NCI-H345 treated with DMSO at 0.1 percent for 48 hours (cell line): ENCODE data around the gene EYS.

ENCODE experiments used
- DNase-seq: peaks from one replicate; lab custom pipeline; 2025; ENCODE audit not compliant: unreplicated experiment; lab: John Stamatoyannopoulos, UW

Gene EYS

GRCh38 chr6:64874776-64875175 is 832.2 kb downstream of the EYS start:
- DNase-seq, result no peak

- DNase-seq, result no peak
These were observed 834.4 kb downstream of the EYS start for GRCh38 chr6:64872633-64873032.

GRCh38 chr6:64861039-64861651 is 845.9 kb downstream of the EYS start:
- no peak for DNase-seq

GRCh38 chr6:64860203-64860602 is 846.8 kb downstream of the EYS start:
- no peak for DNase-seq

DNA sequence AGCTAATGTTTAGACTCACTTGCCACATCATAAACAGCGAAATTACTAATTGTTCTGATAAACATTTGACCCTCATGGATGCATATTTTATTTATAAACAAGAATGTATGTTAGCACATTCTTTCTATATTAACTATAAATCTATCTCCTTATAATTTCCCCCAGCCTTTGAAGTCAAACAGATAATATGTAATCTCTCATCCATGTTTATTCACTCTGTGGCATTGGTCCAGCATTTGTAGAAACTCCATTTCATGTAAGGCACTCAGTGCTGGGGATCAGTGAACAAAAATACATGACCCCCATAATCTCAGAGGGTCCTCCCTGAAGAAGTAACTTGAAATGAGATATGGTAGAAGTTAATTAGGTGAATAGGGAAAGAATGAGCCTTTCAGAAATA is 856.9 kb downstream of the EYS start:
- DNase-seq, result no peak

DNA sequence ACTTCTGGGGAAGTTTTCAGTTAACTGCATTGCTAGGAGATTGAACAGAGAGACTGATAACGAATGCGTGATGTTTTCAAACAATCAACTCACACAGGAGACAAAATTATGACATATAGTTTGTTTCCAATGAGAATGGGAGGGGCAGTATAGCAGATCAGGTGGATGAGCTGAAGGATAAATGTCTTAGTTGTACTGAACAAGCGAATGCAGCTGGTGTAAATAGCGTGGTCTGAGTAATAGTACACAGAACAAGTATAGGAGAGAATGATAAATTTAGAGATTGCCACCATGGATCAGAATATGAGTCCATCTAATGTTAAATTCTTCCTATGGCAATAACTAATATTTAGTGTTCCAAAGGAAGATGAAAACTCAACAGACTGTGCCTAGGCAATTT is 858.6 kb downstream of the EYS start:
- no peak for DNase-seq

GRCh38 chr6:64847396-64847795 is 859.6 kb downstream of the EYS start:
- DNase-seq, result no peak

DNA sequence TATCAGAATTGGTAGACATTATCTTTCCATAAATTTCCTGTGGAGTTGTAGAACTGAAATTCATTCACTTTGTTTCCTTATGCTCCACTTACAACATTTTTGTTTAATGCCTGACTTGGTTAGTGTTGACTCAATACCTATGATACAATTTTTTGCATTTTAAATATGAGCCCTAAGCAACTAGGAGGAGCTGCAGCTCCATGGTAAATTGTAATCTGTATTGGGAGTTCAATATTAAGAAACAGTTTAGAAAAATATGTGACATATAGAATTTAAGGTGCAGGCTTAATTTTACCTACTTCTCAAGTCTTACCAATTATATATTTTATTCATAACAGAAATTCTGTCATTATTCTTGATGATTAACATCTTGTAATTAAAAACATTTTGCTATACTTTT is 868.3 kb downstream of the EYS start:
- DNase-seq, result no peak

- DNase-seq, result no peak
These were observed 875.3 kb downstream of the EYS start for GRCh38 chr6:64831680-64832079.

GRCh38 chr6:64817525-64817924 is 889.5 kb downstream of the EYS start:
- DNase-seq, result no peak

GRCh38 chr6:64815718-64816117 is 891.3 kb downstream of the EYS start:
- DNase-seq, result no peak

- DNase-seq, result no peak
These were observed 894.9 kb downstream of the EYS start for GRCh38 chr6:64812138-64812537.

DNA sequence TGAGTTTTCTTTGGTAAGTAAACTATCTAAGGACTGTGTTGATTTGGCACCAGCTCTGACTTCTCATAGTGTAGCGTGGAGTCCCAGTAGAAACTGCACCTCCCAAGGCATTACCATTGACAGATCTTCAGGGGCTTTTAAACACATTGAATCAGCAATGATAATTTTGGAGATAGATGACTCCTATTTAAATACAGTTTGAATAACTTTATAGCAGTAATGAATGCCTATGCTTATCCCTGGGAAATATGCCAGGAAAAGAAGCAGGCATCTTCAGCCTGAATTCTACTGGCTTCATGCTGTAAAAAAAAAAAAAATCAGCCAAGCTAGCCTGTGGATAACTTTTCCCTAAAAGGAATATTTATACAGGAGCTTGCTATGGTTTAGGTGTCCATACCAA is 895.9 kb downstream of the EYS start:
- DNase-seq, result no peak

- no peak for DNase-seq
These were observed 899.2 kb downstream of the EYS start for GRCh38 chr6:64807785-64808184.

- DNase-seq, result no peak
These were observed 903.4 kb downstream of the EYS start for GRCh38 chr6:64803470-64804166.

- DNase-seq, result no peak
These were observed 914.5 kb downstream of the EYS start for GRCh38 chr6:64792534-64792933.

DNA sequence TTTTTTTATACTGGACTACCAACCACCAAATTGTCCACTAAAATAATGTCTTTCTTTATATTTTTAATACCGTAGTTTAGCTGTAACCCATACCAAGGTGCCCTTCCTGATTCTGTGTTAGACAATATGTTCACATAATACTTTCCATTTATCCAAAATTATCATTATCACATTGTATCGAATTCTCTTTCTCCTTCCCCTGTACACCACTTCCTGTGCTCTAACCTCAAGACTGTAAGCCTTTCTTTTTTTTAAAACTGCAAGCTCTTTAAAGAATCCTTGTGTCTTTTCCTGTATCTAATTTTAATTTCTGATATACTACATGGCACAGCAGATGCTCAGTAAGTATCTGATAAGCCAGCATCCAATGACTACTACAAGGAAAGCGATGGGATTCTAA is 917.5 kb downstream of the EYS start:
- no peak for DNase-seq

DNA sequence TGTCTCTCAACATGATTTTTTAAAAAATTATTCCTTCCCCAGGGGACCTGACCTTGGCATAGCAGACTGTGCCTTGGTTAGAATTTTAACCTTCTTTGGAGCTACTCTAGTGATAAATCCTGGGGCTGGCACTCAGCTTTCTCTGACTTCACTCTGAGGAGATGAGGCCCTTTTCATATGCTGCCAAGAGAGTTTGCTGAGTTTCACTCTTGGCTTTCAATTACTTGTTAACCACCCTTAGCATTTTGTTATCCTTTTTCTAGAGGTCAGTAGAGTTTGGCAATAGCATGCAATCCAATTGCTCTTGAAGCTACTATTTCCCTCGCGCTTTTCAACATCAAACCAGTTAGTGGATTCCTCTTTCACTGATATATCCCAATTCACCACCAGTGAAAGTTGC is 920.3 kb downstream of the EYS start:
- DNase-seq, result no peak

DNA sequence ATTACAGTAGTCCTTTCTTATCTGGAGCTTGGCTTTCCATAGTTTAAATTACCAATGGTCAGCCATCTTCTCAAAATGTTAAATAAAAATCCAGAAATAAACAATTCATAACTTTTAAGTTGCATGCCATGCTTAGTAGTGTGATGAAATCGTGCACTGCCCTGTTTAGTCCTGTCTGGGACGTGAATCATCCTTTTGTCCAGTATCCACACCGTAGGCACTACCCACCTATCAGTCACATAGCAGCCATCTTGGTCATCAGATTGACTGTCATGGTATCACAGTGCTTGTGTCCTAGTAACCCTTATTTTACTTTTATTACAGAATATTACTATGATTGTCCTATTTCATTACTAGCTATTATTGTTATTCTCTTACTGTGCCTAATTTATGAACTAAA is 924.1 kb downstream of the EYS start:
- no peak for DNase-seq

- DNase-seq, result no peak
These were observed 928.9 kb downstream of the EYS start for GRCh38 chr6:64777941-64778785.

DNA sequence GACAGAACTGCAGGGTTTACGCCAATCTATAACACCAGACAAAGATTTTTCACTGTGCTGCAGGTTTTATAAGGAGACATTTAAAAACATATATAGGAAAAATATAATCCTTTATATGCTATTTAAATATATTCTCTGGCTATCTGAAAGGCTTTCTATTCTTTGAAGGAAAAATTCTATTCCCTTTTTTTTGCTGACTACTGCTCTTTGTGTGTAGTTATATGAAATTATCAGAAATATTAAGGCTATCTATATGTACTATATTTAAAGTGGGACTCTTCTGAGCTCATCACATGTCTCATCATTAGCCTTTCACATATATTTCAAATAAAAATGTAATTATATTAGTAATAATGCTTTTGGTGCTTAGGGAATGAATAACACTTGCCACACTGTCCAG is 930.7 kb downstream of the EYS start:
- no peak for DNase-seq

DNA sequence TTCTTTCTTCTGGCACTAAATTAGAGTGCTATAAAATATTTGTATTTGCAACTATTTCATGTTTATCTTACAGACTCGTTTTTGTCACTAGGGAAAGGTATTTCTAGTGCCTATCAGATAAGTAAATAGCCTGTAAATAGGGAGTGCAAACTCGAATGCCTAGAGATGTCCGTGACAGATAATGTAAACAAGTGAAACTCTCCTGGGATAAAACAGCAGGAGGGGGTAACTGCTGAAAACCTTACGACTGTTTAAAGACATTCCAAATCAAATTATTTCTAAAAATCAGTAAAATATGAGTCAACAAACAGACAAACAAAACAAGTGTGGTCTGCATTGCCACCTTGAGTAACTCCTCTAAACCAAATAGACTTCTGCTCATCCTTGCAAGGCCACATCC is 932.1 kb downstream of the EYS start:
- no peak for DNase-seq
